A673 (cell line): ENCODE results near the gene IL6R. TPM values are rescaled to one million over a fixed set of nuclear protein-coding genes. Genes with fewer than 3 reads are reported as not detected.

Experiments used
- BruUV-seq: library from RNA; stranded (reverse); fragments of 400-500 nt; replicated peaks from 2 replicates; lab custom pipeline; 2021; lab: Mats Ljungman, UMichigan
- CTCF ChIA-PET: fragments of 300-600 bp; sonication (Branson Sonifier 250); formaldehyde crosslinking; loops from one replicate; lab custom pipeline; 2022; ENCODE audit warnings: antibody characterized with exemption; lab: Charles Lee
- POLR2A ChIA-PET: fragments of 300-600 bp; sonication (Branson Sonifier 250); formaldehyde crosslinking; loops from one replicate; lab custom pipeline; 2022; ENCODE audit warnings: antibody characterized with exemption; ENCODE audit not compliant: low non-redundant PET; lab: Charles Lee
- DNase-seq: peaks from one replicate; pipeline ENCODE4 v3.0.0-alpha.2; 2015; ENCODE audit warnings: low spot score
- H3K27ac ChIP-seq: fragments of 200-600 bp; sonication (generic); 2 replicates; pipeline ENCODE4 v1.5.1; 2016; ENCODE audit warnings: mixed run types, low read depth, mild to moderate bottlenecking, mixed read lengths, antibody characterized with exemption, low read length; ENCODE audit not compliant: poor library complexity, severe bottlenecking
- H3K27me3 ChIP-seq: fragments of 200-600 bp; sonication (generic); replicated peaks from 2 replicates; pipeline ENCODE4 v1.6.1; 2017; ENCODE audit warnings: mixed run types, low read depth, mild to moderate bottlenecking, mixed read lengths, antibody characterized with exemption, low read length; ENCODE audit not compliant: insufficient read depth, poor library complexity
- H3K36me3 ChIP-seq: fragments of 200-600 bp; sonication (generic); 2 replicates; pipeline ENCODE4 v1.6.1; 2016; ENCODE audit warnings: mixed run types, mild to moderate bottlenecking, mixed read lengths, antibody characterized with exemption, low read length; ENCODE audit not compliant: insufficient read depth, poor library complexity, severe bottlenecking
- H3K4me1 ChIP-seq: fragments of 200-600 bp; sonication (generic); 2 replicates; pipeline ENCODE4 v1.6.1; 2017; ENCODE audit warnings: mixed run types, mild to moderate bottlenecking, mixed read lengths, antibody characterized with exemption, low read length; ENCODE audit not compliant: insufficient read depth, poor library complexity, severe bottlenecking
- H3K4me3 ChIP-seq: fragments of 200-600 bp; sonication (generic); 2 replicates; pipeline ENCODE4 v1.5.1; 2016; ENCODE audit warnings: low read depth, mixed run types, mild to moderate bottlenecking, mixed read lengths, low read length; ENCODE audit not compliant: poor library complexity, severe bottlenecking
- H3K9me3 ChIP-seq: fragments of 200-600 bp; sonication (generic); 2 replicates; pipeline ENCODE4 v1.6.1; 2016; ENCODE audit warnings: mixed run types, low read depth, mild to moderate bottlenecking, mixed read lengths, antibody characterized with exemption, low read length; ENCODE audit not compliant: poor library complexity, severe bottlenecking
- EZH2 ChIP-seq: fragments of 200-600 bp; sonication (generic); IDR thresholded peaks from 2 replicates; pipeline ENCODE4 v1.6.1; 2017; ENCODE audit warnings: borderline replicate concordance, low read depth, mild to moderate bottlenecking, mixed read lengths, antibody characterized with exemption, low read length; ENCODE audit not compliant: poor library complexity, severe bottlenecking
- intact Hi-C: fragments of 100-400 bp; cut with micrococcal nuclease; formaldehyde crosslinking; loops from one replicate; pipeline ENCODE4 v1.10.0; 2022; ENCODE audit not compliant: unreplicated experiment
- total RNA-seq: library from RNA; stranded (reverse); gene quantifications from 2 replicates; pipeline ENCODE4 v1.2.3, GENCODE V29; 2021
- TF ChIP-seq, protein P1 (sequence below): fragments of 300-800, 200-600 bp; sonication (generic); conservative IDR thresholded peaks from 2 replicates; pipeline ENCODE4 v1.5.1; 2017; ENCODE audit warnings: low read depth, mild to moderate bottlenecking, antibody characterized with exemption, low read length, moderate library complexity, mixed read lengths

Gene IL6R
- total RNA-seq, 1 experiment from 2014 or later: 1.9 TPM

DNA sequence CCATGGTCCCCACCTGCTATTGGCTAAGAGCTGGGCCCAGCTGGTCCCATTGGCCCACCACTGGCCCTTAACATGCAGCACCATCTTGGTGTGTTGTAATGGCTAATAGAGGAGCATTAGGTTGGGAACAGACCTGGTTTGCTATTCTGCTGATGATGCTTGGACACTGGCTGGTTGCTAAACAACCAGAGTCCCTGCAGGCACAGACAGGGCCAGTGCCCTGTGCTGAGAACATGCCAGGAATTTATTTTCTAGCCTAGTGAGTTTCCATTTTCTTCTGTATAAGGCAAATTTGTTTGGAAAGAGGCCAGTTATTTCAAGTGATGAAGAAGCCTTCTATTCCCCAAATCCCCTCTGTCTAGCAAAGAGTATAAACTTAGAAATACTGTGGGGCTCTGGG, 53.9 kb downstream of the IL6R start:
- Histone ChIP-seq H3K4me1 (peaks cover 8% of the 10 kb centered on the region), H3K4me3 (no peak overlapping the region), H3K27ac (no peak overlapping the region), H3K36me3 (no peaks in the 10 kb centered on the region), H3K27me3 (no peaks in the 10 kb centered on the region), H3K9me3 (no peaks in the 10 kb centered on the region)
- ChIA-PET CTCF (no interaction called here), POLR2A (no interaction called here)
- intact Hi-C loops: no loop called here
- no peak for DNase-seq
- BruUV-seq: no TSS peak
- TF ChIP-seq, protein P1, sequence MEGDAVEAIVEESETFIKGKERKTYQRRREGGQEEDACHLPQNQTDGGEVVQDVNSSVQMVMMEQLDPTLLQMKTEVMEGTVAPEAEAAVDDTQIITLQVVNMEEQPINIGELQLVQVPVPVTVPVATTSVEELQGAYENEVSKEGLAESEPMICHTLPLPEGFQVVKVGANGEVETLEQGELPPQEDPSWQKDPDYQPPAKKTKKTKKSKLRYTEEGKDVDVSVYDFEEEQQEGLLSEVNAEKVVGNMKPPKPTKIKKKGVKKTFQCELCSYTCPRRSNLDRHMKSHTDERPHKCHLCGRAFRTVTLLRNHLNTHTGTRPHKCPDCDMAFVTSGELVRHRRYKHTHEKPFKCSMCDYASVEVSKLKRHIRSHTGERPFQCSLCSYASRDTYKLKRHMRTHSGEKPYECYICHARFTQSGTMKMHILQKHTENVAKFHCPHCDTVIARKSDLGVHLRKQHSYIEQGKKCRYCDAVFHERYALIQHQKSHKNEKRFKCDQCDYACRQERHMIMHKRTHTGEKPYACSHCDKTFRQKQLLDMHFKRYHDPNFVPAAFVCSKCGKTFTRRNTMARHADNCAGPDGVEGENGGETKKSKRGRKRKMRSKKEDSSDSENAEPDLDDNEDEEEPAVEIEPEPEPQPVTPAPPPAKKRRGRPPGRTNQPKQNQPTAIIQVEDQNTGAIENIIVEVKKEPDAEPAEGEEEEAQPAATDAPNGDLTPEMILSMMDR: no peak
- no peak for TF ChIP-seq EZH2

DNA sequence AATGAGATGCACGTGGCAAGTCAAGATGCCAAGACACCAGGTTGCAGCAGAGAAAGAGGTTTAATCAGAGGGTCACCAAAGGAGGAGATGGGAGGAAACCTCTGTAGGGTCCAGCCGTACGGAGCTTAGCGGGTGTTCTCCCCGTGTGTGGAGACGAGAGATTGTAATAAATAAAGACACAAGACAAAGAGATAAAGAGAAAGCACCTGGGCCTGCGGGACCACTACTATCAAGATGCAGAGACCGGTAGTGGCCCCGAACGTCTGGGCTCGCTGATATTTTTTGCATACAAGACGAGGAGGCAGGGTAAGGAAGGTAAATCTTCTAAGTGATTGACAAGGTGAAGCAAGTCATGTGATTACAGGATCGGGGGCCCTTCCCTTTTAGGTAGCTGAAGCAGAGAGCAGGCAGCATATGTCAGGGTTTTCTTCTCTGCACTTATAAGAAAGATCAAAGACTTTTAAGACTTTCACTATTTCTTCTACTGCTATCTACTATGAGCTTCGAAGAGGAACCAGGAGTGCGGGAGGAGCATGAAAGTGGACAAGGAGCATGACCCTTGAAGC, 55.6 kb downstream of the IL6R start:
- POLR2A ChIA-PET: interaction anchor here (0.6 kb wide), 1 partner anchor 11 kb away, joined by 3 read pairs; no protein-coding TSS in a partner anchor
- intact Hi-C loops: no loop called here
- Histone ChIP-seq H3K4me3 (no peak overlapping the region), H3K27me3 (no peaks in the 10 kb centered on the region), H3K27ac (no peak overlapping the region), H3K36me3 (no peaks in the 10 kb centered on the region), H3K9me3 (no peaks in the 10 kb centered on the region), H3K4me1 (peaks cover 13% of the 10 kb centered on the region)
- CTCF ChIA-PET: no interaction called here
- TF ChIP-seq, protein P1: no peak
- TF ChIP-seq EZH2: no peak
- DNase-seq: no peak
- BruUV-seq: no TSS peak

DNA sequence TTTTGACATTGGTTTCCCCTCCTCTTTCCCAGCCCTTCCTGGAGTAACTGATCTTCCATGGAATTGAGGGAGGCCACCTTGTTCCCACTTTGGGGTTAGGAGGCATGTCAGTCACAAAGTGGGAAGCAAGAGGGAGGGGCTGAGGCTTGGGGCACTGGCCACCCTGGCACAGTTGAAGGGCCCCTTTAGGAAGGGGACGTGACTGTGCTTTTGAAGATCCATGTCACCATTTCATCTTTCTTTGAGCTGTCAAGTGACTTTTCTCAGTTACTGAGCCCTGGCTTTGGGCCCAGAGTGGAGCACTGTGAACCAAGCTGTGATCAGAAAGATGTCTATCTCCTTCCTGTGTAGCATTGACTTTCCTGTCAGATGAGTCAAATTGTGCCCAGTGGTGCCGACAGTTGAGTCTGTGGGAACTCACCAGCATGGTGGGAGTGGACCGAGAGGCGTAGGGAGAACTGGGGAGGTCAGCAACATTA, 58.4 kb downstream of the IL6R start:
- intact Hi-C loops: loop anchor here (2.0 kb wide), 1 partner anchor 57 kb away; no protein-coding TSS in a partner anchor
- CTCF ChIA-PET: interaction anchor here (1.5 kb wide), 1 partner anchor 17 kb away, joined by 4 read pairs; no protein-coding TSS in a partner anchor
- no TSS peak for BruUV-seq
- POLR2A ChIA-PET: interaction anchor here (0.6 kb wide), 1 partner anchor 29 kb away, joined by 4 read pairs; no protein-coding TSS in a partner anchor
- H3K4me1 ChIP-seq: peaks cover 17% of the 10 kb centered on the region
- H3K27ac ChIP-seq: peak overlapping the region; percentile 84
- no peak overlapping the region for H3K4me3 ChIP-seq
- TF ChIP-seq, protein P1: no peak
- TF ChIP-seq EZH2: no peak
- peak; percentile 61 for DNase-seq
- no peaks in the 10 kb centered on the region for H3K9me3 ChIP-seq
- H3K27me3 ChIP-seq: no peaks in the 10 kb centered on the region
- H3K36me3 ChIP-seq: no peaks in the 10 kb centered on the region
